Measurements from ENCODE around the gene PRKCZ. TPM values are rescaled to one million over a fixed set of nuclear protein-coding genes. Genes with fewer than 3 reads are reported as not detected.

Gene PRKCZ
- total RNA-seq, 1 donor, result 2.6 TPM

DNA sequence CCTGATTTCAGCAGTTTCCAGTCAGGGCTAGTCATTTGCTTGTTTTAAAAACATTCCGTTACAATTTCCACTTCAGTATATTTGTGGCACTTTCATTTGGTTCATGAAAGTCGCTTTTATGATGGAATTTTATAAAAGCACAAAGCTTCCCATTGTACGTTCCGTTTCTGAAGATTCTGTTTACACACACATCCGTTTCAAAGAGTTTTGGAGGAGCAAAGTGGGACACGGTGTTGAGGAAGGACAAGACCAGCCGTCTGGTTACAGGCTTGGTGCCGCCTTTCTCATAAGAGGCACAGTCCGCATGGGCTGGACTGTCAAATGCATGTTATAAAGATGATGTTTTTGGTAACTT is 84.0 kb downstream of the PRKCZ start:
- H3K4me3 ChIP-seq (ENCODE audit: low read depth, low read length), result no peak overlapping the region
- no peak for DNase-seq (ENCODE audit: low read depth)
- no peak for TF ChIP-seq CTCF (IDR thresholded peaks at IDR 0.05; ENCODE audit: insufficient read depth, low read depth, low read length)

GRCh38 chr1:2134621-2135307 is 84.6 kb downstream of the PRKCZ start:
- TF ChIP-seq CTCF (IDR thresholded peaks at IDR 0.05; ENCODE audit: insufficient read depth, low read depth, low read length), result no peak
- no peak for DNase-seq (ENCODE audit: low read depth)
- H3K4me3 ChIP-seq (ENCODE audit: low read depth, low read length), result no peak overlapping the region

GRCh38 chr1:2135441-2135841 is 85.2 kb downstream of the PRKCZ start:
- DNase-seq (ENCODE audit: low read depth), result peak; percentile 85
- no peak for TF ChIP-seq CTCF (IDR thresholded peaks at IDR 0.05; ENCODE audit: insufficient read depth, low read depth, low read length)
- H3K4me3 ChIP-seq (ENCODE audit: low read depth, low read length), result no peak overlapping the region

DNA sequence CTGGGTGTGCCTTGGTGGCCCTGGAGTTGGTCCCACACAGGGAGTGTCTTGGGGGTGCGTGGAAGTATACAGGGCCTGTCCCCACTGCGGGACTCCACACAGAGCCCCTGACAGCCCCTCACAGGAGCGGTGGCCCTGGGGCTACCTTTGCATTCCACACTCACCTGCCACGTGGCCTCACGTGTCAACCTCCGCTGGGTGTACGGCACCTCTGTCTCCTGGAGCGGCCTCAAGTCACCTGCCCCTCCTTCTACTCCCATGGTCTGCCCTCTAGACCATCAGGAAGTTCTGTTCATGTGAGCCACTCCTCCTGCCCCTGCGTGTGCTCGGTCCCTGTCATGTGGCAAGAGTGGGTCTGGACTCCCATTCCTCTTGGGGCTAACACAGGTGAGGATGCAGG is 85.7 kb downstream of the PRKCZ start:
- H3K4me3 ChIP-seq (ENCODE audit: low read depth, low read length), result no peak overlapping the region
- no peak for TF ChIP-seq CTCF (IDR thresholded peaks at IDR 0.05; ENCODE audit: insufficient read depth, low read depth, low read length)
- DNase-seq (ENCODE audit: low read depth), result no peak

DNA sequence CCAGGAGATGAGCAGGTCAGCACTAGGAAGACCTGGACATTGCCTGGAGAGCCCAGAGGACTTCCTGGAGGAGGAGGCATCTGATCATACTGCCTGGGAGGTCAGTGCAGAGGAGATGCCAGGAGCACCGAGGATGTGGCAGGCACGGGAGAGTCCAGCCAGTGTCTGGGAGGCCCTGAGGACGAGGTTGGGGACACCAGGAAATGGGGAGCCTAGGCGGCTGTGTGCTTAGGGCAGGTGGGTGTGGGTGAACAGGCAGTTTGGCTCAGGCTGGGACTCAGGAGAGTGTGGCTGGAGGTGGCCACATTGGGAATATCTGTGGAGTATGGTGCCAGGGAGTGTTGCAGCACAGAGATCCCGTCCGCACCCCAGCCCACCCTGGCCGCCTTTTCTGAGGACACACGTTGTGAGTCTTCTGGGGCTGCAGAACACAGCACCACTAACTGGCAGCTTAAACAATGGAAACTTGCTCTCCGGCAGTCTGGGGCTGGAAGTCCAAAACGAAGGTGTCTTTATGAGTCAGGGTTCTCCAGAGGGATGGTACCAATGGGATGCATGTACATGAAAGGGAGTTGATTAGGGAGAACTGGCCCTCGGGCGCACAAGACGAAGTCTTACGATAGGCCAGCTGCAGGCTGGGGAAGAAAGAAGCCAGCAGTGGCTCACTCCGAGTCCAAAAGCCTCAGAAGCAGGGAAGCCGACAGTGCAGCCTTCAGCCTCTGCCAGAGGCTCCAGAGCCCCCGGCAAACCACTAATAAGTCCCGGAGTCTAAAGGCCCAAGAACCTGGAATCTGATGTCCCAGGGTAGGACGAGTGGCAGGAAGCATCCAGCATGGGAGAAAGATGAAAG is 86.4 kb downstream of the PRKCZ start:
- H3K4me3 ChIP-seq (ENCODE audit: low read depth, low read length), result no peak overlapping the region

More for the DNA sequence above, 86.4 kb downstream of the PRKCZ start:
- DNase-seq (ENCODE audit: low read depth), result no peak
- no peak for TF ChIP-seq CTCF (IDR thresholded peaks at IDR 0.05; ENCODE audit: insufficient read depth, low read depth, low read length)

All from fibroblast of villous mesenchyme (primary cell).